Effector memory CD4-positive, alpha-beta T cell (primary cell): Measurements from ENCODE around the gene DDX4.
"Not testable (repeated sequence)": the region's sequence is repeated elsewhere in the genome, so short reads cannot be mapped to it uniquely, and the experiment has no call there.

Experiments
- DNase-seq, 3 donors: peaks; one replicate each; pipeline ENCODE4 v3.0.0-alpha.2; 2020
- H3K27ac ChIP-seq: 2 replicates; pipeline ENCODE4 v1.7.0; 2013; ENCODE audit warnings: mild to moderate bottlenecking, low read length, moderate library complexity; ENCODE audit not compliant: insufficient read depth, poor library complexity, severe bottlenecking
- H3K27me3 ChIP-seq: replicated peaks from 2 replicates; pipeline ENCODE4 v1.7.0; 2013; ENCODE audit warnings: mild to moderate bottlenecking, low read length; ENCODE audit not compliant: insufficient read depth, control insufficient read depth, poor library complexity, severe bottlenecking
- H3K36me3 ChIP-seq: 2 replicates; pipeline ENCODE4 v1.7.0; 2013; ENCODE audit warnings: mild to moderate bottlenecking, low read length, moderate library complexity; ENCODE audit not compliant: control insufficient read depth, insufficient read depth
- H3K4me1 ChIP-seq: 2 replicates; pipeline ENCODE4 v1.7.0; 2013; ENCODE audit warnings: low read length, mild to moderate bottlenecking; ENCODE audit not compliant: control insufficient read depth, insufficient read depth, poor library complexity, severe bottlenecking
- H3K4me3 ChIP-seq: 2 replicates; pipeline ENCODE4 v1.7.0; 2013; ENCODE audit warnings: low read length, low read depth, mild to moderate bottlenecking; ENCODE audit not compliant: insufficient read depth, poor library complexity, severe bottlenecking
- H3K9me3 ChIP-seq: 2 replicates; pipeline ENCODE4 v1.7.0; 2013; ENCODE audit warnings: mild to moderate bottlenecking, low read length, moderate library complexity; ENCODE audit not compliant: control insufficient read depth
- total RNA-seq, 3 donors: gene quantifications; one replicate each; lab custom pipeline; 2026; lab: John Stamatoyannopoulos, UW

Gene DDX4
- 0 reads per million in 3 donors for total RNA-seq

DNA sequence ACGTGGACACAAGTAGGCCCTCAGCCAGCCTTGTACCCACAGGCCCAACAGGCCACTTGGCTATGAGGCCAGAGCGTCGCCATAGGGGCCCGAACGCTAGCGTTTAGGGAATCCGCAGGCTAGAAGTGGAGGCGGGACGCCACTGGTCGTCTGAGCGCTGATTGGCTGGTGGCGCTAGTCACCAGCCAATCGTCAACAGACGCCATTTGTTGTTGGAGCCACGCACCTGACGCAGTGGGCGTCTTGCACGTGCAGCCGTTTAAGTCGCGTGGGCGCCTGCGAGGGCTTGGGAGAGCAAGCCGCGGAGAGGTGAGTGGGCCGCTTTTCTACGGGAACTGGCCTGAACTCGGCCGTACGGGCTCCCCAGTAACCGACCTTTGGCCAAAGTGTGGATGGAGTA lies at the start of gene DDX4:
TSS of gene DDX4 (plus strand) at position 269 of the 400 bp plus-strand sequence. CDS start 903 bp downstream, outside the sequence.
- no peaks in the 10 kb centered on the region for H3K36me3 ChIP-seq
- H3K4me3 ChIP-seq = no peak within 1 kb of the TSS
- no peaks in the 10 kb centered on the region for H3K9me3 ChIP-seq
- no peaks in the 10 kb centered on the region for H3K4me1 ChIP-seq
- no peak within 1 kb of the TSS for H3K27ac ChIP-seq
- no peaks in the 10 kb centered on the region for H3K27me3 ChIP-seq
- no peak for DNase-seq

DNA sequence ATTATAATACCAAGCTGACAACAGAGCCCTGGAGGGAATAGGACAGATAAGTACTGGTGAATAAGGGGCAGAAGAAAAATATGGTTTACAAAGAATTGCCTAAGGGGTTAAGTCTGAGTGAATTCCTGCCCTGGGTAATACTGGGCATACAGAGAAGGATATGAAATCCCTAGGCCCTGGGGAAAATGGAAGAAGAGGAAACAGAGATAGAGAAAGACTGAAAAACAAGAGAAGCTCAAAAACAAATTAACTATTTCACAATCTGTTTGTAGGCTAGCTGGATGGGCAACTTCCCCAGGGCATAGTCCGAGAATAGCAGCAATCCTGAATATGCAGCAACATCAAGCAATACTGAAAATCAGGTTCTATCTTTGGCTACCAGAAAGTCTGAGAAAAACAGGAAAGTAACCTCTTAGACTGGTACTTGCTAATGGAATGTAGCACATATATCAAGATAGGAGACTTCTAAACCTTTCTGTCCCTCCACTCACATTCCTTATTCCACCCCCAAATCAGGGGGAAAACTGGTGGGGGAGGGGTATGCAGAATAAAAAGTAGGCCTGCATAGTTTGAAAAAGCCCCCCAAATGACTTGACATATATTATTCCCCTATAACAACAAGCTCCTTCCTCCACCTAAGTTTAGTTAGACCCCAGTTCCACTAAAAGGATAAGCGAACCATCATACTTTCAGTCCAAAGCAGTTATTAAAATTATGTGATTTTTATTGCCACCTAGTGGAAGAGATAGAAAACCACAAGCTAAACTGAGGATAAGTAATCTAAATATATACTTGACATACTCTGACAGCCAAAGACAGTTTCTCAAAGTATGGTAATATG lies 46.4 kb upstream of the DDX4 start:
- H3K4me1 ChIP-seq = no peaks in the 10 kb centered on the region
- H3K27me3 ChIP-seq = no peaks in the 10 kb centered on the region
- H3K9me3 ChIP-seq = no peaks in the 10 kb centered on the region
- no peak overlapping the region for H3K4me3 ChIP-seq
- no peaks in the 10 kb centered on the region for H3K36me3 ChIP-seq
- no peak overlapping the region for H3K27ac ChIP-seq
- DNase-seq = no peak

DNA sequence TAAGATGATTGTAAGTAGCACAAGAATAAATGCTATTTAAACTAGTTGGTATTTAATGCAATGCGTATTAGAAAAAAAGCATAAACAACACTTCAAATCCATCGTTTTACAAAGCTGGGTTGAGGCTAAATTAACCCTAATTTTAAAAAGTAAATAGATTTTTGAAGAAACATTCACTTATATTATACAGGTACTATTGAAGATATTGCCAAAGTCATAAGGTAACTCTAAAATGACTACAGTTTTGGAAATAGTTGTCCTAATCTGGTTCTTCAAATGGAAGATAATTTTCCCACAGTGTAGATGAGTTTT lies 45.8 kb upstream of the DDX4 start:
- no peaks in the 10 kb centered on the region for H3K9me3 ChIP-seq
- DNase-seq = no peak
- no peaks in the 10 kb centered on the region for H3K27me3 ChIP-seq
- H3K4me3 ChIP-seq = no peak overlapping the region
- H3K36me3 ChIP-seq = no peaks in the 10 kb centered on the region
- H3K27ac ChIP-seq = no peak overlapping the region
- H3K4me1 ChIP-seq = no peaks in the 10 kb centered on the region

DNA sequence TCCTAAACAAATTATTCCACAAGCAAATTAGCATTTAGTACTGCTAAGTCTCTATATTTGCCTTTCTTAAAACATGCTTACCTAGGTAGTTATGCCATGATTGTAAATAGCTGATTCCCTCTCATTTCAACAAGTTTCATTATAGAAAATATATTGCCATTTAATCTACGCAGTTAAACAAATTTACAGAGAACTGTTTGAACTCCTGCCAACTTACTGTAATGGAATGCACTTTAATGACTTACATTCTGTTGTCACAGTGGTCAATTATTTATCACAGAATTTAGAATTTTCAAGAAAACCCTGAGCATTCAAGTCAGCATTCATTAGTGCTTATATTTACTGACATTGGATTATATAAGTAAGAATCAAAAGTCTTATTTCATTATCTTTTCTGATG lies 45.4 kb upstream of the DDX4 start:
- Histone ChIP-seq H3K4me3 (no peak overlapping the region), H3K36me3 (no peaks in the 10 kb centered on the region), H3K27ac (no peak overlapping the region), H3K9me3 (no peaks in the 10 kb centered on the region), H3K4me1 (no peaks in the 10 kb centered on the region), H3K27me3 (no peaks in the 10 kb centered on the region)
- no peak for DNase-seq

DNA sequence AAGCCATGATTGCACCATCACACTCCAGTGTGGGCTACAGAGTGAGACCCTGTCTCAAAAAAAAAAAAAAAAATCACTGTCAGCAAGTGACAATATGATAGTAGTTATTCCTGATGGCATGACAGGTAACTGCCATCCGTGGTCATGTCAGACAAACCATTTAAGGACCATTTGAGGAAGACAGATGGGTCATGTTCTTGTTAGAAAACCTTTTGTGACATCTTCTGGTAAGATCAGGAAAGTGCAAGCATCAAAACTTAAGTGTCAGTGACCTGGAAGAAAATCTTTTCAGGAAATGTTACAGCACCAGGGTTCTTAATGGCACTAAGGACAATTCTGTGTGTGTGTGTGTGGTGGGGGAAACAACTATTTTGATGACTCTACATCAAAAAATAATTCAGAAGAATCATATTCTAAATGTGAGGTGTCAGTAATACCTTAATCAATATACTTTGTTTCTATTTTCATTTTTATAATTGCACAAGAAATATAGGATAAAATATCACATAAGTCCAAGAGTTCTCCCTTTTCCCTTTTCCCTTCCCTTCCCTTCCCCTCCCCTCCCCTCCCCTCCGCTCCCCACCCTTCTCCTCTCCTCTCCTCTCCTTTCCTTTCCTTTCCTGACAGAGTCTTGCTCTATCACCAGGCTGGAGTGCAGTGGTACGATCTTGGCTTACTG lies 43.6 kb upstream of the DDX4 start:
- Histone ChIP-seq H3K9me3 (no peaks in the 10 kb centered on the region), H3K27me3 (no peaks in the 10 kb centered on the region), H3K4me3 (no peak overlapping the region), H3K36me3 (no peaks in the 10 kb centered on the region), H3K27ac (no peak overlapping the region), H3K4me1 (no peaks in the 10 kb centered on the region)
- no peak for DNase-seq

DNA sequence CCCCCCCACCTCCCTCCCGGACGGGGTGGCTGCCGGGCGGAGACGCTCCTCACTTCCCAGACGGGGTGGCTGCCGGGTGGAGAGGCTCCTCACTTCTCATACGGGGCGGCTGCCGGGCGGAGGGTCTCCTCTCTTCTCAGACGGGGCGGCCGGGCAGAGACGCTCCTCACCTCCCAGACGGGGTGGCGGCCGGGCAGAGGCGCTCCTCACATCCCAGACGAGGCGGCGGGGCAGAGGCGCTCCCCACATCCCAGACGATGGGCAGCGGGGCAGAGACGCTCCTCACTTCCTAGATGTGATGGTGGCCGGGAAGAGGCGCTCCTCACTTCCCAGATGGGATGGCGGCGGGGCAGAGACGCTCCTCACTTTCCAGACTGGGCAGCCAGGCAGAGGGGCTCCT lies 41.2 kb upstream of the DDX4 start:
- H3K9me3 ChIP-seq, H3K4me1 ChIP-seq, H3K27me3 ChIP-seq, H3K36me3 ChIP-seq, H3K27ac ChIP-seq, H3K4me3 ChIP-seq, DNase-seq: not testable (repeated sequence)

DNA sequence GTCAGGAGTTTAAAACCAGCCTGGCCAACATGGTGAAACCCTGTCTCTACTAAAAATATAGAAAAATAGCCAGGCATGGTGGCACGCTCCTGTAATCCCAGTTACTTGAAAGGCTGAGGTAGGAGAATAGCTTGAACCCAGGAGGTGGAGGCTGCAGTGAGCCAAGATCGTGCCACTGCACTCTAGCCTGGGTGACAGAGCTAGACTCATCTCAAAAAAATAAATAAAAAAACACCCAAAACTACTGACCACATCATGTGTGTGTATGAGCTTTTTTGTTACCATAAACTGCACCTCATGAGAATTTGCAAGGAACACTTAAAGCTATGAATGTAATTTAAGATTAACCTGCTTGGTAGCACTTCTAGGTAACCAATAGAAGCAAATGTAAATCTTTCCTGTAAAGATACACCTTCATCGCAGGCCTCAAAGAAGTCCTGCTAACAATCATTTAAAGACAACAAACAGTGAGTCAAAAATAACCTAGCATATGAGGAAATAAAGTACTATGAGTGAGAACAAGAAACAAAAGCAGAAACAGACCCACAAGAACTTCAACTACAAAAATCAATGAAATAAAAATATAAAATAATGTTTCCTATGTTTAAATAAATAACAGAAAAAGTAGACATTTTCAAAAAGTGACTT lies 38.7 kb upstream of the DDX4 start:
- H3K4me3 ChIP-seq = no peak overlapping the region
- H3K27ac ChIP-seq = no peak overlapping the region
- H3K9me3 ChIP-seq = no peaks in the 10 kb centered on the region

DNA sequence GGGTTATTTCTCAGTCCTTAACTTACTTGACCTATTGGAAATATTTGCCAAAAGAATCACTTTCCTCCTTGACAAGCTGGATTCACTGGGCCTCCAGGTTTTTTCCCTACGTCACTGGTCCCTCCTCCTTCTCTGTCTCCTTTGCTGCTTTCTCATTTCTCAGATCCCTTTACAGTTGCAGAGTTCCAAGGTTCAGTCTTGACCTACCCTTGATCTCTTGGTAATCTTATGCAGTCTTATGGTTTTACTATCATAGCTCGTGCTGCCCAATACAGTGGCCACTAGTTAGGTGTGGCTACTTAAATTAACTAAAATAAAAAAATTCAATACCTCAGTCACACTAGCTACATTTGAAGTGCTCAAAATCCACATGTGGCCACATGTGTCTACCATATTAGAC lies 37.1 kb upstream of the DDX4 start:
- Histone ChIP-seq H3K36me3 (peaks cover 4% of the 10 kb centered on the region), H3K27ac (no peak overlapping the region), H3K4me3 (no peak overlapping the region), H3K4me1 (no peaks in the 10 kb centered on the region), H3K9me3 (no peaks in the 10 kb centered on the region), H3K27me3 (no peaks in the 10 kb centered on the region)
- DNase-seq = no peak

More for the DNA sequence above, 38.7 kb upstream of the DDX4 start:
- H3K36me3 ChIP-seq = peaks cover 4% of the 10 kb centered on the region
- H3K27me3 ChIP-seq = no peaks in the 10 kb centered on the region
- DNase-seq = no peak
- H3K4me1 ChIP-seq = no peaks in the 10 kb centered on the region

DNA sequence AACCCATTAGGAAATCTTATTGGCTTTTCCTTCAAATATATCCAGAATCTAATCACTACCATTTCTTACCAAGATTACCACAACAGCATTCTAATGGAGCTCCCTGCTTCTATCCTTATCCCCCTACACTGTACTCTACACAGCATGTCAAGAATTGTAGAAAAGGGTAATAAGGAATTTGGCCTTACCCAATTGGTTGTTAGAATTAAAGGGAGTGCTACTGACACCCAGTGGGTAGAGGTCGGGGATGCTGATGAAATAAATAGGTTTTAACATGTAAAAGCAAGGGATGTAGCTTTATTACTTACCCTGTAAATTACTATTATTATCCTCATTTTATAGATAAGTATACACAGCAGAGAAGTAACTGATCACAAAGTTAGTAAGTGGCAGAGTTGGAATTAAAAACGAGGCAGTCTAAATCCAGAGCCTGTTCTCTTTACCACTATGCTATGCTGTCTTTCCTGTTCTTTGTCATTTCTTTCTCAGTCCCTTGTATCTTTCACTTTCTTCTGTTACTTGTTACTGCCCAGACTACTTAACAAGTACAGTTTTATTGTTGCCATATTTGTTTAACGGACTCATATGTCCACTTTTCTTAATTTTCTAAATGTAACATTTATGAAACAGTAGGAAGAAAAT lies 36.3 kb upstream of the DDX4 start:
- peaks cover 4% of the 10 kb centered on the region for H3K36me3 ChIP-seq
- H3K4me3 ChIP-seq = no peak overlapping the region
- H3K27me3 ChIP-seq = no peaks in the 10 kb centered on the region
- no peaks in the 10 kb centered on the region for H3K9me3 ChIP-seq
- H3K4me1 ChIP-seq = no peaks in the 10 kb centered on the region
- DNase-seq = no peak
- H3K27ac ChIP-seq = no peak overlapping the region
